GM12864 (cell line): ENCODE measurements around the gene ZNF438.
"Not testable (repeated sequence)": the region's sequence is repeated elsewhere in the genome, so short reads cannot be mapped to it uniquely, and the experiment has no call there.

Source experiments
- DNase-seq: peaks from one replicate; pipeline ENCODE4 v3.0.0-alpha.2; 2011; ENCODE audit warnings: low read depth
- H3K4me3 ChIP-seq: 2 replicates; pipeline ENCODE4 v1.5.1; 2011; ENCODE audit warnings: mild to moderate bottlenecking, low read depth, low read length, control low read depth
- TF ChIP-seq, protein P1 (sequence below): IDR thresholded peaks from 2 replicates; pipeline ENCODE4 v1.5.1; 2011; ENCODE audit warnings: low read depth, mild to moderate bottlenecking, moderate library complexity, low read length, control low read depth, inconsistent platforms; ENCODE audit errors: missing control alignments

ZNF438 gene

GRCh38 chr10:31042670-31043069 is 11.0 kb upstream of the ZNF438 start:
- TF ChIP-seq, protein P1, sequence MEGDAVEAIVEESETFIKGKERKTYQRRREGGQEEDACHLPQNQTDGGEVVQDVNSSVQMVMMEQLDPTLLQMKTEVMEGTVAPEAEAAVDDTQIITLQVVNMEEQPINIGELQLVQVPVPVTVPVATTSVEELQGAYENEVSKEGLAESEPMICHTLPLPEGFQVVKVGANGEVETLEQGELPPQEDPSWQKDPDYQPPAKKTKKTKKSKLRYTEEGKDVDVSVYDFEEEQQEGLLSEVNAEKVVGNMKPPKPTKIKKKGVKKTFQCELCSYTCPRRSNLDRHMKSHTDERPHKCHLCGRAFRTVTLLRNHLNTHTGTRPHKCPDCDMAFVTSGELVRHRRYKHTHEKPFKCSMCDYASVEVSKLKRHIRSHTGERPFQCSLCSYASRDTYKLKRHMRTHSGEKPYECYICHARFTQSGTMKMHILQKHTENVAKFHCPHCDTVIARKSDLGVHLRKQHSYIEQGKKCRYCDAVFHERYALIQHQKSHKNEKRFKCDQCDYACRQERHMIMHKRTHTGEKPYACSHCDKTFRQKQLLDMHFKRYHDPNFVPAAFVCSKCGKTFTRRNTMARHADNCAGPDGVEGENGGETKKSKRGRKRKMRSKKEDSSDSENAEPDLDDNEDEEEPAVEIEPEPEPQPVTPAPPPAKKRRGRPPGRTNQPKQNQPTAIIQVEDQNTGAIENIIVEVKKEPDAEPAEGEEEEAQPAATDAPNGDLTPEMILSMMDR, result no peak
- H3K4me3 ChIP-seq, result no peak overlapping the region
- no peak for DNase-seq

DNA sequence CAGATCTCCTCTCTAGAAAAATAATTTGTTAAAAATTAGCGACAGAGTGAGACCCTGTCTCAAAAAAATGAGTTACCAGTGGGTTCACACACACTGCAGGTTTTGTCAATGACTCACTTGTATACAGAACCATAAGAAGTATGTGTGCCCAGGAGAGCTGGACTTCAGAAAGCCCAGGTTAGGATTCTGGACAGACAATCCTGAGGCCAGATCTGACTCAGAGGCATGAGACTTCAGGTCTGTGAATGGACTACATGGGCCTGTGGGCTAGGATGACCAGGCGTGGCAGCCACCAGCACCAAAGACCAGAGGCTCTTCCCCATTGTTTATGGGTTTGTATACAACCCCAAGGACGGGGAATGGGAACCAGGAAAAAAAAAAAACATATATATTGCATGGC is 9.3 kb upstream of the ZNF438 start:
- DNase-seq, result no peak
- TF ChIP-seq, protein P1, result no peak
- H3K4me3 ChIP-seq, result no peak overlapping the region

GRCh38 chr10:31039006-31039405 is 7.3 kb upstream of the ZNF438 start:
- DNase-seq, H3K4me3 ChIP-seq: not testable (repeated sequence)

DNA sequence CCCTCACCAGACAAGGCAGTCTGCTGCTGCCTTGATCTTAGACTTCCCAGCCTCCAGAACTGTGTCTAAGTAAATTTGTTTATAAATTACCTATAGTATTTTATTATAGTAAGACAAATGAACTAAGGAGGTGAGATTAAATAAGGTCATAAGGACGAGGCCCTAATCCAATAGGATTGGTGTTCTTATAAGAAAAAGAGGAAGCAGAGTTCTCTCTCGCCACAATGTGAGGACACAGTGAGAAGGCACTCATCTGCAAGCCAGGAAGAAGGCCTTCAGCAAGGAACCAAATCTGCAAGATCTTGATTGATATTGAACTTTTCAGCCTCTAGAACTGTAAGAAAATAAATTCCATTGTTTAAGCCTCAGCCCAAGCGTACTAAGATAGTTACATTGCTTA is 6.1 kb upstream of the ZNF438 start:
- TF ChIP-seq, protein P1, result no peak
- no peak overlapping the region for H3K4me3 ChIP-seq
- no peak for DNase-seq

DNA sequence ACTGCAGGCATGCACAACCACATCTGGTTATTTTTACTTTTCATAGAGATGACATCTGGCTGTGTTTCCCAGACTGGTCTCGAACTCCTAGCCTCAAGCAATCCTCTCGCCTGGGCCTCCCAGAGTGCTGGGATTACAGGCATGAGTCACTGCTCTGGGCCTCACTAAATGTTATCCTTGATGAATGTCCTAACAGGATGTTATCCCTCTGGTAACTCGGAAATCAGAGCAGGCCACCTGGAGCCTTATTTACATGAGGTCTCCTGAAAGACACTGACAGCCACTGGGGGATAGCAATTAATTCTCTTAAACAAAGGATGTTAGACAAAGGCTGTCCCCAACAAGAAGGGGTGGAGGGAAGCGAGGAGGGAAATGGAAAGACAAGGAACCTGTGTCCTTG is 4.5 kb upstream of the ZNF438 start:
- TF ChIP-seq, protein P1, result no peak
- H3K4me3 ChIP-seq, result no peak overlapping the region
- DNase-seq, result no peak

GRCh38 chr10:31035266-31035798 is 3.7 kb upstream of the ZNF438 start:
- no peak overlapping the region for H3K4me3 ChIP-seq
- TF ChIP-seq, protein P1, result no peak
- no peak for DNase-seq

GRCh38 chr10:31034098-31034909 is 2.6 kb upstream of the ZNF438 start:
- no peak overlapping the region for H3K4me3 ChIP-seq
- no peak for DNase-seq
- TF ChIP-seq, protein P1, result no peak
